ENCODE results near the gene PPP6R2. TPM values are rescaled to one million over a fixed set of nuclear protein-coding genes. Genes with fewer than 3 reads are reported as not detected.

PPP6R2 gene
- total and polyA plus RNA-seq, 8 donors = 24.4 to 243 (median 62.3) TPM

GRCh38 chr22:50475652-50476002 is 132.5 kb downstream of the PPP6R2 start:
- TF ChIP-seq POLR2A (IDR thresholded peaks at IDR 0.05) = no peak
- no peak for TF ChIP-seq CTCF (IDR thresholded peaks at IDR 0.05)
- no peak for TF ChIP-seq POLR2AphosphoS5 (IDR thresholded peaks at IDR 0.05)
- TF ChIP-seq EP300 (IDR thresholded peaks at IDR 0.05) = no peak
- Histone ChIP-seq H3K36me3 (no peaks in the 10 kb centered on the region), H3K4me1 (peaks cover 38 to 46% (median 44%) of the 10 kb centered on the region in 4 donors), H3K4me3 (peak overlapping the region; percentile 83 to 99 (median 98)), H3K27me3 (peaks cover 0 to 22% (median 5%) of the 10 kb centered on the region in 3 donors), H3K9me3 (no peaks in the 10 kb centered on the region), H3K27ac (peak overlapping the region in 3 of 5 donors; percentile 78 to 93 (median 91))
- no peak for DNase-seq
- 90 to 95% (median 94%) methylated on average over 6 of the region's 6 CpGs for WGBS, 5 donors
- intact Hi-C loops (cut with DNase I; ENCODE audit: low total_unique reads) = no loop called here

GRCh38 chr22:50476868-50477267 is 133.7 kb downstream of the PPP6R2 start:
- TF ChIP-seq CTCF (IDR thresholded peaks at IDR 0.05) (no peak), POLR2A (IDR thresholded peaks at IDR 0.05) (no peak), POLR2AphosphoS5 (IDR thresholded peaks at IDR 0.05) (no peak), EP300 (IDR thresholded peaks at IDR 0.05) (no peak)
- Histone ChIP-seq H3K36me3 (no peaks in the 10 kb centered on the region), H3K27me3 (peaks cover 6 to 34% (median 18%) of the 10 kb centered on the region in 3 donors), H3K9me3 (no peaks in the 10 kb centered on the region), H3K27ac (no peak overlapping the region), H3K4me3 (no peak overlapping the region), H3K4me1 (peaks cover 36 to 44% (median 42%) of the 10 kb centered on the region in 4 donors)
- intact Hi-C loops (cut with DNase I; ENCODE audit: low total_unique reads) = no loop called here
- 65 to 85% (median 79%) methylated on average over 7 of the region's 7 CpGs for WGBS, 5 donors
- no peak for DNase-seq

- Histone ChIP-seq H3K27me3 (peaks cover 7 to 45% (median 28%) of the 10 kb centered on the region in 3 donors), H3K4me1 (peaks cover 30 to 44% (median 41%) of the 10 kb centered on the region in 4 donors), H3K36me3 (no peaks in the 10 kb centered on the region), H3K27ac (no peak overlapping the region), H3K9me3 (no peaks in the 10 kb centered on the region), H3K4me3 (no peak overlapping the region)
- DNase-seq = no peak
- TF ChIP-seq POLR2A (IDR thresholded peaks at IDR 0.05) = no peak
- no peak for TF ChIP-seq EP300 (IDR thresholded peaks at IDR 0.05)
- no peak for TF ChIP-seq CTCF (IDR thresholded peaks at IDR 0.05)
- TF ChIP-seq POLR2AphosphoS5 (IDR thresholded peaks at IDR 0.05) = no peak
- 91 to 97% (median 95%) methylated on average over 8 to 12 of the region's 12 CpGs for whole genome bisulfite sequencing, 5 donors
- intact Hi-C loops (cut with DNase I; ENCODE audit: low total_unique reads) = no loop called here
Measured at GRCh38 chr22:50477923-50478322, 134.8 kb downstream of the PPP6R2 start.

DNA sequence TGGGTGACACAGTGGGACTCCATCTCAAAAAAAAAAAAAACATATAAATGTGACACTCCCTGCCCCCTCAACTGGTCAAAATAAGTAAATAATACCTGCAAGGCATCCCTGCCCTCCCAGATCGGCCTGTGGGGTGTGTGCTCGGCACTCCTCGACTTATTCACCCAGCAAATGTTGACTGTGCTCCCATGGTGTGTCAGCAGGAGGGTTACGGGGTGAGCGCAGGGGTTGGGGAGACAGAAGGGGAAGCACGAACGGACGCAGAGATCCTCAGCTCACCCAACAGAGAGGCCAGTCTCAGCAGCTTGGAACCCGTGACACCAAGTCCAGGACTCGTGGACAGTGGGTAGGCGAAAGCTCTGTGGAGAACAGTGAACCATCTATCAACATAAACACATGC is 136.6 kb downstream of the PPP6R2 start:
- DNase-seq = no peak
- Histone ChIP-seq H3K36me3 (no peaks in the 10 kb centered on the region), H3K27ac (no peak overlapping the region), H3K4me3 (no peak overlapping the region), H3K27me3 (peaks cover 7 to 63% (median 29%) of the 10 kb centered on the region in 3 donors), H3K9me3 (no peaks in the 10 kb centered on the region), H3K4me1 (peaks cover 28 to 47% (median 44%) of the 10 kb centered on the region in 4 donors)
- intact Hi-C loops (cut with DNase I; ENCODE audit: low total_unique reads) = no loop called here
- TF ChIP-seq POLR2A (IDR thresholded peaks at IDR 0.05) (no peak), EP300 (IDR thresholded peaks at IDR 0.05) (no peak), CTCF (IDR thresholded peaks at IDR 0.05) (no peak), POLR2AphosphoS5 (IDR thresholded peaks at IDR 0.05) (no peak)
- WGBS, 5 donors = 53 to 71% (median 58%) methylated on average over 11 of the region's 11 CpGs
